Fibroblast of upper back skin (primary cell): ENCODE data around the gene LINGO1.
A peak's percentile ranks its signal among the peaks of the same experiment; 100 is the strongest.

Experiments used
- DNase-seq: peaks from one replicate; pipeline ENCODE4 v3.0.0-alpha.2; 2013

Gene LINGO1

GRCh38 chr15:77632534-77633133, at the start of gene LINGO1:
LINGO1 (minus strand) TSS chr15:77632912; CDS start chr15:77632315, 597 bp downstream.
- DNase-seq, result peak; percentile 9

- DNase-seq, result no peak
These were observed 48.6 kb upstream of the LINGO1 start for GRCh38 chr15:77681362-77681761.

GRCh38 chr15:77676569-77677375, 44.1 kb upstream of the LINGO1 start:
- DNase-seq, result no peak

- DNase-seq, result no peak
These were observed 43.2 kb upstream of the LINGO1 start for GRCh38 chr15:77675806-77676415.

GRCh38 chr15:77674327-77674726, 41.6 kb upstream of the LINGO1 start:
- no peak for DNase-seq

GRCh38 chr15:77673866-77674265, 41.2 kb upstream of the LINGO1 start:
- no peak for DNase-seq

GRCh38 chr15:77672135-77672534, 39.4 kb upstream of the LINGO1 start:
- DNase-seq, result no peak

GRCh38 chr15:77671362-77672056, 38.8 kb upstream of the LINGO1 start:
- no peak for DNase-seq

GRCh38 chr15:77670558-77671361, 38.0 kb upstream of the LINGO1 start:
- DNase-seq, result no peak

GRCh38 chr15:77669896-77670295, 37.2 kb upstream of the LINGO1 start:
- DNase-seq, result no peak

- no peak for DNase-seq
These were observed 34.9 kb upstream of the LINGO1 start for GRCh38 chr15:77667338-77668234.

- no peak for DNase-seq
These were observed 33.6 kb upstream of the LINGO1 start for GRCh38 chr15:77666296-77666660.

GRCh38 chr15:77665530-77666295, 33.0 kb upstream of the LINGO1 start:
- no peak for DNase-seq

- no peak for DNase-seq
These were observed 31.7 kb upstream of the LINGO1 start for GRCh38 chr15:77664428-77664827.

GRCh38 chr15:77663256-77663655, 30.5 kb upstream of the LINGO1 start:
- DNase-seq, result no peak

GRCh38 chr15:77659350-77660321, 26.9 kb upstream of the LINGO1 start:
- peak; percentile 41 for DNase-seq

- DNase-seq, result no peak
These were observed 25.6 kb upstream of the LINGO1 start for GRCh38 chr15:77658304-77658703.

- DNase-seq, result no peak
These were observed 25.0 kb upstream of the LINGO1 start for GRCh38 chr15:77657634-77658238.

GRCh38 chr15:77656294-77656693, 23.6 kb upstream of the LINGO1 start:
- DNase-seq, result no peak
